Breast epithelium (tissue), 4 donors: ENCODE results near the gene OSBPL3. TPM values are rescaled to one million over a fixed set of nuclear protein-coding genes. Genes with fewer than 3 reads are reported as not detected.

ENCODE experiments used
- DNase-seq, 2 donors: peaks; one replicate each; pipeline ENCODE4 v3.0.0-alpha.2; 2019; ENCODE audit warnings: low spot score in 2 of 2
- H3K27ac ChIP-seq, 2 donors: fragments of 200-600 bp; sonication (generic) in 1 of 2; one replicate each; pipeline ENCODE4 v1.5.1; 2016 to 2019; ENCODE audit warnings: mild to moderate bottlenecking in 1 of 2
- H3K27me3 ChIP-seq, 2 donors: fragments of 200-600 bp; sonication (generic) in 1 of 2; one replicate each; pipeline versions ENCODE4 v1.5.1 to v1.6.0; 2017 to 2019; ENCODE audit warnings: control low read depth in 1 of 2, mild to moderate bottlenecking in 1 of 2
- H3K36me3 ChIP-seq: fragments of 200-600 bp; one replicate; pipeline ENCODE4 v1.5.1; 2019
- H3K4me1 ChIP-seq, 2 donors: fragments of 200-600 bp; sonication (generic); one replicate each; pipeline ENCODE4 v1.5.1; 2016 to 2019; ENCODE audit warnings: control low read depth in 1 of 2
- H3K4me3 ChIP-seq, 3 donors: fragments of 200-600 bp; sonication (generic); 1 replicate in 2 of 3; 2 replicates in 1 of 3; pipeline ENCODE4 v1.5.1; 2016 to 2019; ENCODE audit warnings: mild to moderate bottlenecking in 3 of 3, moderate library complexity in 2 of 3
- H3K9me3 ChIP-seq, 2 donors: fragments of 200-600 bp; sonication (generic) in 1 of 2; one replicate each; pipeline ENCODE4 v1.5.1; 2016 to 2019; ENCODE audit warnings: control low read depth in 1 of 2
- POLR2A ChIP-seq: fragments of 450-650 bp; IDR thresholded peaks from one replicate; pipeline ENCODE4 v1.6.1; 2016; ENCODE audit warnings: antibody characterized with exemption, mild to moderate bottlenecking, moderate library complexity
- POLR2AphosphoS5 ChIP-seq, 3 donors: sonication (generic); formaldehyde crosslinking; IDR thresholded peaks; one replicate each; pipeline ENCODE4 v1.6.1; 2017; ENCODE audit warnings: antibody characterized with exemption in 3 of 3
- intact Hi-C: fragments of 100-400 bp; cut with DNase I; formaldehyde crosslinking; loops from one replicate; pipeline ENCODE4 v1.15.1; 2023; ENCODE audit warnings: low total_unique reads
- total RNA-seq, 3 donors: library from RNA; depleted of rRNA; stranded (reverse); fragments of >200 nt; gene quantifications; one replicate each; pipeline ENCODE4 v1.1.0, GENCODE V29; 2016
- TF ChIP-seq, protein P1 (sequence below), 3 donors: fragments of 450-650 bp; IDR thresholded peaks; one replicate each; pipeline ENCODE4 v1.5.1; 2016 to 2017; ENCODE audit warnings: antibody characterized with exemption in 3 of 3, mild to moderate bottlenecking in 3 of 3, moderate library complexity in 3 of 3

Gene OSBPL3
- total RNA-seq, 3 donors from 2014 or later: 6.4 to 20.5 (median 8.5) TPM

DNA sequence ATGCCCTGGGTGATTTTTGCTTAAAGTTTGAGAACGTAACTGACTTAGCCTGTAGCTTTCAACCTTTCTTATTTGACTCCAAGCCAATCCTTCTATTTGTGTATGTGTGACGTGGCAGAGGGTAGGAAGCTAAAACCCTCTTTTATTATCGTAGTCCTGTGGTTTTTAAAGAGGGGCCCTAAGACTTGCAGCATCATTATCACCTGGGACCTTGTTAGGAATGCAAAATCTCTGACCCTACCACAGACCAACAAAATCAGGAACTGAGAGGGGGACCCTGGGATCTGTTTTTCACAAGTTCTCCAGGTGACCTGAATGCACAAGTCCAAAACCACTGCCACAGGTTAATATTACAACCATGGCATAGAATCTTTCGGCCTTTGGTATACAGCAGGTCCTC is 80.1 kb downstream of the OSBPL3 start:
- Histone ChIP-seq H3K27ac (no peak overlapping the region), H3K4me3 (no peak overlapping the region), H3K27me3 (no peaks in the 10 kb centered on the region), H3K4me1 (no peaks in the 10 kb centered on the region), H3K9me3 (no peaks in the 10 kb centered on the region), H3K36me3 (no peaks in the 10 kb centered on the region)
- intact Hi-C loops: no loop called here
- DNase-seq: no peak
- no peak for TF ChIP-seq POLR2AphosphoS5 (IDR thresholded peaks at IDR 0.05)
- TF ChIP-seq POLR2A: no peak
- TF ChIP-seq, protein P1, sequence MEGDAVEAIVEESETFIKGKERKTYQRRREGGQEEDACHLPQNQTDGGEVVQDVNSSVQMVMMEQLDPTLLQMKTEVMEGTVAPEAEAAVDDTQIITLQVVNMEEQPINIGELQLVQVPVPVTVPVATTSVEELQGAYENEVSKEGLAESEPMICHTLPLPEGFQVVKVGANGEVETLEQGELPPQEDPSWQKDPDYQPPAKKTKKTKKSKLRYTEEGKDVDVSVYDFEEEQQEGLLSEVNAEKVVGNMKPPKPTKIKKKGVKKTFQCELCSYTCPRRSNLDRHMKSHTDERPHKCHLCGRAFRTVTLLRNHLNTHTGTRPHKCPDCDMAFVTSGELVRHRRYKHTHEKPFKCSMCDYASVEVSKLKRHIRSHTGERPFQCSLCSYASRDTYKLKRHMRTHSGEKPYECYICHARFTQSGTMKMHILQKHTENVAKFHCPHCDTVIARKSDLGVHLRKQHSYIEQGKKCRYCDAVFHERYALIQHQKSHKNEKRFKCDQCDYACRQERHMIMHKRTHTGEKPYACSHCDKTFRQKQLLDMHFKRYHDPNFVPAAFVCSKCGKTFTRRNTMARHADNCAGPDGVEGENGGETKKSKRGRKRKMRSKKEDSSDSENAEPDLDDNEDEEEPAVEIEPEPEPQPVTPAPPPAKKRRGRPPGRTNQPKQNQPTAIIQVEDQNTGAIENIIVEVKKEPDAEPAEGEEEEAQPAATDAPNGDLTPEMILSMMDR (IDR thresholded peaks at IDR 0.05): no peak

DNA sequence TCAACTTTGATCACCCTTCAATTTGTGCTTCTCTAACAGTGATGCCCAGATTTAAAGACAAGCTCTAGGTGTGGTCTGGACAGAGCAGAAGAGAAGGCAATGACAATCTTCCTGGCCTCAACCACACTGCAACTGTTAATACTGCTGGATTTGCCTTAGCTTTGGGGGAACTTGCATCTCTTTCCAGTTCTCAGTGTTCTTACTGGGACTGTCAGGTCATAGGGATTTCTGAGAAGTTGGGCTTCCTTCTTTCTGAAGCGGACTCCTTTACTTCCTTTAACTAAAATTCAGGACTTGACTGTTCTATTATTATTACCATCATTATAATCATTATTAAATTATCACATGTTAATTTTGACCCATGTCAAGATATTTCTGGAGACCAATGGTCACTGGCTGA is 80.8 kb downstream of the OSBPL3 start:
- Histone ChIP-seq H3K36me3 (no peaks in the 10 kb centered on the region), H3K4me1 (no peaks in the 10 kb centered on the region), H3K27ac (no peak overlapping the region), H3K4me3 (no peak overlapping the region), H3K27me3 (no peaks in the 10 kb centered on the region), H3K9me3 (no peaks in the 10 kb centered on the region)
- TF ChIP-seq POLR2A: no peak
- TF ChIP-seq, protein P1 (IDR thresholded peaks at IDR 0.05): no peak
- no peak for TF ChIP-seq POLR2AphosphoS5 (IDR thresholded peaks at IDR 0.05)
- intact Hi-C loops: no loop called here
- no peak for DNase-seq

DNA sequence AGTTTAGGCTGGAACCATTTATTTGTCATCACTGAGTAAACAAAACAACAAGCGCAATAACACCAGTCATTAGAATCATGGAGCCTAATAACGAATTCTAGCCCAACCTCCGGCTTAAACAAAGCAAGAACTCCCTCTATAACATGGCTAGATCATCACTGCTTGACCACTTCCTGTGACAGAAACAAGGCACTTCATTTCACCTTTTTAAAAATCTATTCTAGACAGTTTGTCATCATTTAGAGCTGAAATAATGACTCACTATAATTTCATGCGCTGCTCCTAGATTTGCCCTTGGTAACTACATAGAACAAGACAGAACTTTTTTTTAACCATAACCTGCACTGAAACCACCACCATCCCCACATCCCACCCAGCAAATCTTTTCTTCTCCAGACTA is 81.3 kb downstream of the OSBPL3 start:
- intact Hi-C loops: no loop called here
- Histone ChIP-seq H3K27me3 (no peaks in the 10 kb centered on the region), H3K4me3 (no peak overlapping the region), H3K27ac (no peak overlapping the region), H3K9me3 (no peaks in the 10 kb centered on the region), H3K4me1 (no peaks in the 10 kb centered on the region), H3K36me3 (no peaks in the 10 kb centered on the region)
- DNase-seq: no peak
- TF ChIP-seq, protein P1 (IDR thresholded peaks at IDR 0.05): no peak
- TF ChIP-seq POLR2AphosphoS5 (IDR thresholded peaks at IDR 0.05) (no peak), POLR2A (no peak)

DNA sequence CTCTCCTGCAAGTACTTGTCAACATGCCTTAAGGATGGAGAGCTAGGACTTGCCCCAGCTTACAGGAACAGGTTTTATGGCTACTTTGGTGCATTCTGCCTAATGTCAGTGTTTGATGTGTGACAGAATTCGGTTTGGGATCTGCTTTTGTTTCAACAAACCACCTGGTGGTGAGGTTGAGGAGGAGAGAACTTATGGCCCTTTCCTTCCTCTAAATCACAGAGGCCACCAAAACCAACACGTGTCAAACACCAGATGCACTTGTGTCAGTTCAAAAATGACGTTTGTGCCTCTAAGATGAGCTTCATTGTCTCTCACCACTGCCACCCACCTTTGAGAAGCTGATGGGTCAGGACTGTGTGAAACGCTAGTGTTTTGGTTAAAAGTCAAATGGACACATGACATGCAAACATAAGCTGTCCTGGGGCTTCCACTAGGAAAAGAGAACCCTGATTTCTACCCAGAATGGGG is 83.9 kb downstream of the OSBPL3 start:
- intact Hi-C loops: no loop called here
- DNase-seq: no peak
- no peaks in the 10 kb centered on the region for H3K36me3 ChIP-seq

DNA sequence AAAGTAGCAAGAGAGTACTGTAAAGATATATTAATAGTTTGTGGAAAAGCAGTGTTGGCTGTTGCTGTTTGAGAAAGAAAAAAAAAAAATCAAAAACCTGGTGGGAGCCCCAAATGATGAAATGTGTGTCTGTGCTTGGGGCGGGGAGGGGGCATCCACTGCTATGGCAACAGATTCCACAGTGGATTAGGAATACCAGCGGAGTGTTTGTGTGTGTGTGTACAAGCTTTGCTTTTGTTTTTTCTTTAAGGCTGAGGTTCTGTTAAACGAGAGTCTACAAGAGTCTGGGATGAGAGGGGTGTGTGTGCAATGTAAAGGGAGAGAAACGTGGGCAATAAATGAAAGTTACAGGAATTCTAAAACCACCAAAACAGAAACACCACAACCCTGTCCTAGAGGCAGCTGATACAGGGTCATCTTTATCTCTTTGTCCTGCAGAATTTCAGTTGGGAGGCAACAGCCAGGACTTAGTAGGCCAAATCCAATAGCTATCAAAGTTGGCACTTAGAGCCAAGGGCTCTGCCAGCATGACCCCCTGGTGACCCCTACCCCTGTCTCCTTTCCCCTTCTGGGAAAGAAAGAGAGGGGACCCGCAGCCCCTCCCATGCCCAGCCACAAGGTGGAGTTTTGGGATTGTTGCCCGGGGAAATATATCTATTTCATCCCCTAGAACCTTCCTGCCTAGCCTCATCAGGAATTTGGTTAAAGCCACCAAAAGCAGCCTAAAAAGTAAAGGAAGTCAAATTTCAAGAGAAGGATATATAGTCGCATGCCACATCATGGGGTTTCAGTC is 85.4 kb downstream of the OSBPL3 start:
- H3K27me3 ChIP-seq: no peaks in the 10 kb centered on the region
- no peak overlapping the region for H3K4me3 ChIP-seq
- H3K36me3 ChIP-seq: no peaks in the 10 kb centered on the region
- H3K4me1 ChIP-seq: no peaks in the 10 kb centered on the region
- no peak for DNase-seq
- intact Hi-C loops: no loop called here
- TF ChIP-seq POLR2A: no peak
- no peak for TF ChIP-seq POLR2AphosphoS5 (IDR thresholded peaks at IDR 0.05)
- TF ChIP-seq, protein P1 (IDR thresholded peaks at IDR 0.05): no peak
- no peak overlapping the region for H3K27ac ChIP-seq
- H3K9me3 ChIP-seq: no peaks in the 10 kb centered on the region

More for the DNA sequence above, 83.9 kb downstream of the OSBPL3 start:
- H3K27ac ChIP-seq: no peak overlapping the region
- H3K4me1 ChIP-seq: no peaks in the 10 kb centered on the region
- TF ChIP-seq POLR2A (no peak), POLR2AphosphoS5 (IDR thresholded peaks at IDR 0.05) (no peak)
- TF ChIP-seq, protein P1 (IDR thresholded peaks at IDR 0.05): no peak
- no peak overlapping the region for H3K4me3 ChIP-seq
- H3K27me3 ChIP-seq: no peaks in the 10 kb centered on the region
- no peaks in the 10 kb centered on the region for H3K9me3 ChIP-seq
